ENCODE results near the gene LY6G5C. TPM values are rescaled to one million over a fixed set of nuclear protein-coding genes. Genes with fewer than 3 reads are reported as not detected.

Gene LY6G5C
- total RNA-seq, 1 donor from 2014 or later: 22.0 TPM

- Mint-ChIP-seq H3K4me1 (ENCODE audit: unreplicated experiment) (peaks cover 30% of the 10 kb centered on the region), H3K4me3 (ENCODE audit: unreplicated experiment) (peak overlapping the region; percentile 97), H3K9me3 (ENCODE audit: unreplicated experiment) (no peaks in the 10 kb centered on the region), H3K27me3 (ENCODE audit: unreplicated experiment) (peaks cover 5% of the 10 kb centered on the region), H3K36me3 (ENCODE audit: low read depth, unreplicated experiment) (peaks cover 13% of the 10 kb centered on the region), H3K27ac (ENCODE audit: unreplicated experiment) (peak overlapping the region; percentile 97)
- no peak for DNase-seq (ENCODE audit: low spot score)
- TF ChIP-seq CTCF (IDR thresholded peaks at IDR 0.05; ENCODE audit: unreplicated experiment): no peak
Observed at GRCh38 chr6:31663961-31664789, 16.7 kb downstream of the LY6G5C start.

- no peaks in the 10 kb centered on the region for H3K9me3 Mint-ChIP-seq (ENCODE audit: unreplicated experiment)
- H3K4me3 Mint-ChIP-seq (ENCODE audit: unreplicated experiment): peak overlapping the region; percentile 97
- peaks cover 9% of the 10 kb centered on the region for H3K27me3 Mint-ChIP-seq (ENCODE audit: unreplicated experiment)
- DNase-seq (ENCODE audit: low spot score): no peak
- TF ChIP-seq CTCF (IDR thresholded peaks at IDR 0.05; ENCODE audit: unreplicated experiment): no peak
- H3K4me1 Mint-ChIP-seq (ENCODE audit: unreplicated experiment): peaks cover 32% of the 10 kb centered on the region
- peaks cover 13% of the 10 kb centered on the region for H3K36me3 Mint-ChIP-seq (ENCODE audit: low read depth, unreplicated experiment)
- H3K27ac Mint-ChIP-seq (ENCODE audit: unreplicated experiment): peak overlapping the region; percentile 97
Observed at GRCh38 chr6:31663126-31663960, 17.5 kb downstream of the LY6G5C start.

GRCh38 chr6:31662124-31662723 lies 18.6 kb downstream of the LY6G5C start:
- TF ChIP-seq CTCF (IDR thresholded peaks at IDR 0.05; ENCODE audit: unreplicated experiment): no peak
- DNase-seq (ENCODE audit: low spot score): no peak
- peaks cover 8% of the 10 kb centered on the region for H3K36me3 Mint-ChIP-seq (ENCODE audit: low read depth, unreplicated experiment)
- peaks cover 10% of the 10 kb centered on the region for H3K27me3 Mint-ChIP-seq (ENCODE audit: unreplicated experiment)
- no peaks in the 10 kb centered on the region for H3K9me3 Mint-ChIP-seq (ENCODE audit: unreplicated experiment)
- no peak overlapping the region for H3K27ac Mint-ChIP-seq (ENCODE audit: unreplicated experiment)
- peaks cover 39% of the 10 kb centered on the region for H3K4me1 Mint-ChIP-seq (ENCODE audit: unreplicated experiment)
- H3K4me3 Mint-ChIP-seq (ENCODE audit: unreplicated experiment): peak overlapping the region; percentile 69

- no peaks in the 10 kb centered on the region for H3K9me3 Mint-ChIP-seq (ENCODE audit: unreplicated experiment)
- no peak overlapping the region for H3K27ac Mint-ChIP-seq (ENCODE audit: unreplicated experiment)
- DNase-seq (ENCODE audit: low spot score): no peak
- H3K27me3 Mint-ChIP-seq (ENCODE audit: unreplicated experiment): peaks cover 7% of the 10 kb centered on the region
- peaks cover 6% of the 10 kb centered on the region for H3K36me3 Mint-ChIP-seq (ENCODE audit: low read depth, unreplicated experiment)
- peaks cover 35% of the 10 kb centered on the region for H3K4me1 Mint-ChIP-seq (ENCODE audit: unreplicated experiment)
- no peak for TF ChIP-seq CTCF (IDR thresholded peaks at IDR 0.05; ENCODE audit: unreplicated experiment)
- peak overlapping the region; percentile 86 for H3K4me3 Mint-ChIP-seq (ENCODE audit: unreplicated experiment)
Observed at GRCh38 chr6:31661262-31662123, 19.4 kb downstream of the LY6G5C start.
